Cardiac fibroblast (primary cell): ENCODE measurements around the gene RGL4.

Experiments
- DNase-seq, 2 donors: peaks; one replicate each; pipeline versions ENCODE4 v3.0.0 to v3.0.0-alpha.2; 2010; ENCODE audit warnings: low read depth in 2 of 2
- H3K4me3 ChIP-seq, 2 donors: replicated peaks in 1 of 2; 1 replicate in 1 of 2; 2 replicates in 1 of 2; pipeline ENCODE4 v1.5.1; 2011; ENCODE audit warnings: low read depth in 2 of 2, low read length in 2 of 2, mild to moderate bottlenecking in 2 of 2, moderate library complexity in 1 of 2
- CTCF ChIP-seq: IDR thresholded peaks from one replicate; pipeline ENCODE4 v1.5.1; 2011; ENCODE audit warnings: low read depth, mild to moderate bottlenecking, low read length, inconsistent platforms

Gene RGL4

GRCh38 chr22:23700706-23701105 lies 9.9 kb downstream of the RGL4 start:
- DNase-seq, result peak; percentile 12 to 14
- TF ChIP-seq CTCF, result no peak

GRCh38 chr22:23704062-23704461 lies 13.2 kb downstream of the RGL4 start:
- no peak for TF ChIP-seq CTCF
- DNase-seq, result no peak
- no peak overlapping the region for H3K4me3 ChIP-seq

More at GRCh38 chr22:23700706-23701105, 9.9 kb downstream of the RGL4 start:
- no peak overlapping the region for H3K4me3 ChIP-seq

- no peak for TF ChIP-seq CTCF
- DNase-seq, result no peak
- H3K4me3 ChIP-seq, result no peak overlapping the region
These were observed 14.0 kb downstream of the RGL4 start for GRCh38 chr22:23704829-23705228.

GRCh38 chr22:23705358-23705757 lies 14.5 kb downstream of the RGL4 start:
- DNase-seq, result no peak
- no peak overlapping the region for H3K4me3 ChIP-seq
- no peak for TF ChIP-seq CTCF

GRCh38 chr22:23708270-23708669 lies 17.5 kb downstream of the RGL4 start:
- no peak for DNase-seq
- no peak for TF ChIP-seq CTCF
- H3K4me3 ChIP-seq, result no peak overlapping the region

- TF ChIP-seq CTCF, result no peak
- no peak overlapping the region for H3K4me3 ChIP-seq
- DNase-seq, result peak in 1 of 2 donors; percentile 14
These were observed 18.3 kb downstream of the RGL4 start for GRCh38 chr22:23709107-23709506.

GRCh38 chr22:23712256-23712655 lies 21.4 kb downstream of the RGL4 start:
- no peak overlapping the region for H3K4me3 ChIP-seq
- no peak for DNase-seq
- TF ChIP-seq CTCF, result no peak
